Hematopoietic multipotent progenitor cell treated with erythropoietin and hydrocortisone succinate and interleukin-3 and kit ligand, for 17 days (in vitro differentiated cells): ENCODE measurements around the gene MAML2.
"Not testable (repeated sequence)": the region's sequence is repeated elsewhere in the genome, so short reads cannot be mapped to it uniquely, and the experiment has no call there.

ENCODE experiments used
- DNase-seq: peaks from one replicate; pipeline ENCODE4 v3.0.0-alpha.2; 2015; ENCODE audit warnings: low spot score

Gene MAML2

DNA sequence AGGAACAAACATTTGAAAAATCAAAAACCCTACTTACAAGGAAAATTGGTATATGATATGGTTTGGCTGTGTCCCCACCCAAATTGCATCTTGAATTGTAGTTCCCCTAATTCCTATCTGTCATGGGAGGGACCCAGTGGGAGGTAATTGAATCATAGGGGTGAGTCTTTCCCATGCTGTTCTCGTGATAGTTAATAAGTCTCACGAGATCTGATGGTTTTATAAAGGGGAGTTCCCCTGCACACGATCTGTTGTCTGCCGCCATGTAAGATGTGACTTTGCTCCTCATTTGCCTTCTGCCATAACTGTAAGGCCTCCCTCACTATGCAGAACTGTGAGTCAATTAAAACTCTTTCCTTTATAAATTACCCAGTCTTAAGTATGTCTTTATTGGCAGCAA lies 74.5 kb downstream of the MAML2 start:
- DNase-seq, result not testable (repeated sequence)

DNA sequence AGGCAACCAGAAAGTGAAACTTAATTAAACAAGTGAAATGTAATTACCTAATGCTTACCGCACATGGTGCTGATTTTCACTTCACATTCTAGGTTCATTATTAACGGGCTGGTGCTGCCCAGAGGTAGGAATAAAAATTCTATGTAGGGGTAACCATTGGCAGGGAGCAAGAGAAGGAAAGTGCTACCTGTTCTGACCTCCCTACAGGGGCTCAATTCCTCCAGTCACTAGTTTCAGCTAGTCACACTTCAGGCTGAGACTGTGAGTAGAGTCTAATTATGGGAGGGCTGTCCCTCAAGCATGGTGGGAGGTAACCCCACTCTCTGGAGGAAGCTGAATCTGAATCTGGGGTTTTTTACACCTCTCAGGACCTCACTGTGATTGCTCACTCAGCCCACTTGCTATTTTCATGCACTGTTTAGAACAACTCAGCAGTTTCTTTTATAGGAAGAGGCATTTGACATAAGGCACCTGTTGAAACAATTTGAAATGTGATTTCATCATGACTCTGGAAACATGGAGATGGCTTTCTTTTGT lies 75.4 kb downstream of the MAML2 start:
- no peak for DNase-seq

DNA sequence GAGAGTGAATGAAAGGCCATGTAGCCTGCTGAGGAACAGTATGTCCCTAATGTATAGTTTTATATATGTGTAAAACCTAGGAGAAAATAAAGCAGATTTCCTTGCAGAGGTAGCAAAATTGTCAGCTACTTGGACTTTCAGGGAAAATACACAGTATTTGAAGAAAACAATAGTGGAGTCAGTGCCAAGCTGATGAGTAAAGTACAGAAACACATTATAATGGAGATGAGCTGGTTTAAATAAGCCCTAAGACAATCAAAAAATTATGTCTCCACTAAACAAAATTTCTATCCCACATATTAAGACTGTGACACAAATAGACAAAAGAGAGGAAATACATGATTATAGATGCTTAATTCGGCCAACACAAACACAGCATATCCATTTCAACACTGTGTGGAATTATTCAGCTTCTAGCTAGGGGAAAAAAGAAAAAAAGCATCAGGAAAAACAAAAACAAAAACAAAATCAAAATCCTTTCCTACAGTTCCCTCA lies 75.9 kb downstream of the MAML2 start:
- DNase-seq, result no peak

DNA sequence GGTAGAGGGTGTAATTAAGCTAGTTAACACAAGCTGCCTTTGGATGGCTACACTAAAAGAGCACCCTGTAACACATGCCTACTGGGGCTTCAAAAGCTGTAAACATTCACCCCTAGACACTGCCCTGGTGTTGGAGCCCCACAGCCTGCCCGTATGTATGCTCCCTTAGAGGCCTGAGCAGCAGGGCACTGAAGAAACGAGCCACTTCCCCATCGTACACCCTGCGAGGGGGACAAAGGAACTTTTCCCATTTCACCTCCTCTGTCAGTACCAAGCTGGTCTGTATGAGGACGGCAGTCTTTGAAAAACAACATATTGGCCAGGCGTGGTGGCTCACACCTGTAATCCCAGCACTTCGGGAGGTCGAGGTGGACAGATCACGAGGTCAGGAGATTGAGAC lies 77.0 kb downstream of the MAML2 start:
- no peak for DNase-seq

DNA sequence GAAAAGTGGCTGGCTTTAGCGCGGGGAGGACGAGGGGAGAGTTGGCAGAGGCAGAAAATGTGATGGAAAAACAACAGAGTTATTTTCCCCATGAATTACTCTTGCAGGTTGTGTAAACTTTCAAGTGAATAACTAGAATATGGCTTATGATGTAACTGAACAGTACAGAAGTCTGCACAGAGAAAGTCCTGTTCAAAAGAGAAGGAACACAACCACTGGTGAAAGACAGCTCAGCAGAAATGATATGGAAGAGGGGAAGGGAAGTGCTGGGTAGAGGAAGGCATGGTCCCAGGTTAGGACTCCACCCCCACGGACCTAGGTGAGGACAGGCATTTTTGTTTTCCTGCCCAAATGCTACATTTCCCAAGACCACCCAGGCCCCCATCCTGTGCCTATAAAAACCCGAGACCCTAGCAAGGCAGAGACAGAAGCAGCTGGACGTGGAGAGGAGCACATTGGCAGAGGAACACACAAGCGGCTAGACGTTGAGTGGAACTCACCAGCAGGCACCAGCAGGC lies 77.7 kb downstream of the MAML2 start:
- no peak for DNase-seq

DNA sequence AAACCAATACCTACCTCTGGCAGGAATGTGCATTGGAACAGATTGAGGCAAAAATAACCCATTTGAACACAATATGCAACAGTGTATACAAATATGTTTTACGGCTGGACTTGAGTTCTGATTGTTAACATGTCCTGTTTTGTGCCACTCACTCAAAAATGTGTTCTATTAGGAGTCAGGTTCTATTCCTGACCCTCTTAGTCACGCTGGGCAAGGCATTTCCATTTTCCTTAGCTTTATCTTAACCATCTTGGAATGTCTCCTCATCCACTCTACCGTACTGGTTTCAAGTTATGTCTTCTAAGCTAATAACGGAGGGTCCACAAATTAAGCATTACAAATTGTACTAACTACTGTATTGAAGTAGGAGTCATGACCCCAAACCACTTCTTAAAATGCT lies 78.6 kb downstream of the MAML2 start:
- DNase-seq, result no peak

DNA sequence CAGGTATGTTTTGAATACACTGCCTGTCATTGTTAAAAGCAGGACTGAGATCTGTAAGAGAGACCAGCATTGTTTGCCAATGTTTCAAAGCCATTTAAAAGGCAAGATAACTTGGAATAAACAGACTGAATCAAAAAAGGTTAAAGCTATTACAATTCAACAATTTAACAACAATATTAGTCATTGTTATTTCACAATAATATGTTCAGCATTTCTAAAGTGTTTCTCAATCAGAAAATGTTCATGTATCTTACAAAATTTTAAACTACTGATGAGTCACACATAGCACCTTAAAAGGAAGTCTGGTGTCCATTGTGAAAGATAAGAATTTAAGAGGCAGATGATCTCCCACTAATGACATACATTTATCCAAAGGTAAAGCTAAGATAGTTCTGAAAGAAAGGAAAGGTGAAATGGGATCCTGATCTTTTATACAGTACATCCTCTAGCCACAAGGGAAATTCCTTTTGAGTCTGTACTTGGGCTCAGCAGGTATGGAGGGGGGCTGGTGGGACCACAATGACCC lies 79.7 kb downstream of the MAML2 start:
- DNase-seq, result no peak

DNA sequence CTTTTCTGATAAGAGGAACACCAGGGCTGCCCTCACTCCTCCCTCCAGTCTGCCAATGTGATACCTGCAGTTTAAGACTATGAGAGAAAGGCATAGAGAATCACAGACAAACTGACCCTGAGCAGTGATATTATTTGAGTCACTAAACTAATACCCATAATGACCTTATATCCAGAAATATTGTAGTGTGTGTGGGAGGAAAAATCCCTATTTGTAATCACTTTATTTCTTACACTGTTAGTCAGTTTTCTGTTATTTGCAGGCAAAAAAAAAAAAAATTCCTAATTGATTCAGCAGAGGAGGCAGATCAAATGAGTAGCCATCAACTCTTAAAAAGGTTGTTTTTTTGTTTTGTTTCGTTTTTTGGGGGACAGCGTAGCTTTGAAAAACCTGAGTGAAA lies 82.5 kb downstream of the MAML2 start:
- DNase-seq, result no peak

DNA sequence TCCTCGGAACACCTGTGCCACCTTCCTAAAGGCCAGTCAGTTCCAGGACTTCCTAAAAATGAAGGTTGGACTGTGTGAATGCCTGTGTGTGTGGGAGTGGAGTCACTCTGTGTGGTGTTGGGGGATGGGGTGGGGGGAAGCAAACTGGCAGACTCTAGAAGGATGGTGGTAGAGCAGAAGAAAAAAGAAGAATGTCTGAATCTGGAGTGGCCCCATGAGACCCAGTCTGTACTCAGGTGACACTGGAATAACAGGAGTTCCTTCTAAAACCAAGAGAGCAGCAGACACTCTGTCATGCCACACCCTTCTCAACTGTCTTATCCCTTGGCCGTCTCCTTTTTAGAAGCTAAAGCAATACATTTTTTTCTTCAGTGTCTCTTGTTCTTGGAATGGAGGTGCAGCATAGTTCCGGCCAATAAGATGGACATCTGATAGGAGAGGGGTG lies 82.9 kb downstream of the MAML2 start:
- DNase-seq, result no peak

DNA sequence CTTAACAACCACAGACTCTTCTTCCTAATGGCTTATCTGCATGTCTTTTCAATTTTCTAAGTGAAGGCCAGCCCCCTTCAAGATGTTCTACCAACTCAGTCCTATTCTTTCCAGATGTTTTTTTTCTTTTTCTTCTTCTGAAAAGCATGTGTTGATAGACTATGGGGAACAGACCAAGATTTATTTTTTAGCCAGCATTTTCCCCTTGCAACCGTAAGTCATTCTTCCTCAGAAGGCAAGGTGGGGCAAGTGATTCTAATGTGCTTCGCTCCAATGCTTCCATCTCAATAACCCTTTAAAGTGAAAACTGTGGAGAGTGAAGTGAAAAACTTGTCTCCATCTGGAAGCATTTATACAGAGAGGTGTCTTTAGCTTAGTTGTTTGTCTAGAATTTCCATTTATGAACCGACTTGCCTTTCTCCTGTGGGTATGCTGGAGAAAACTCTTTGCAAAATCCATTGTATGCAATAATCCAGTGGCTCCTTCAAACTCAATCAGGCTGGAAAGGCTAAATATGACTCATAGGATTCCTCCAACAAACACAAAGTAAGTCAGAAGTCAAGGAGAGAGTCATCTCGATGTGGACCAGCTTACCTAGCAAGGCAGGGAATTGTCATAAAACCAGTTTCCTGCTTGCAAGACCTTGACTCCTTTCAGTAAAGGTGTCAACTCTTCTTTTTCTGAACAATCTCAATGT lies 83.7 kb downstream of the MAML2 start:
- no peak for DNase-seq

DNA sequence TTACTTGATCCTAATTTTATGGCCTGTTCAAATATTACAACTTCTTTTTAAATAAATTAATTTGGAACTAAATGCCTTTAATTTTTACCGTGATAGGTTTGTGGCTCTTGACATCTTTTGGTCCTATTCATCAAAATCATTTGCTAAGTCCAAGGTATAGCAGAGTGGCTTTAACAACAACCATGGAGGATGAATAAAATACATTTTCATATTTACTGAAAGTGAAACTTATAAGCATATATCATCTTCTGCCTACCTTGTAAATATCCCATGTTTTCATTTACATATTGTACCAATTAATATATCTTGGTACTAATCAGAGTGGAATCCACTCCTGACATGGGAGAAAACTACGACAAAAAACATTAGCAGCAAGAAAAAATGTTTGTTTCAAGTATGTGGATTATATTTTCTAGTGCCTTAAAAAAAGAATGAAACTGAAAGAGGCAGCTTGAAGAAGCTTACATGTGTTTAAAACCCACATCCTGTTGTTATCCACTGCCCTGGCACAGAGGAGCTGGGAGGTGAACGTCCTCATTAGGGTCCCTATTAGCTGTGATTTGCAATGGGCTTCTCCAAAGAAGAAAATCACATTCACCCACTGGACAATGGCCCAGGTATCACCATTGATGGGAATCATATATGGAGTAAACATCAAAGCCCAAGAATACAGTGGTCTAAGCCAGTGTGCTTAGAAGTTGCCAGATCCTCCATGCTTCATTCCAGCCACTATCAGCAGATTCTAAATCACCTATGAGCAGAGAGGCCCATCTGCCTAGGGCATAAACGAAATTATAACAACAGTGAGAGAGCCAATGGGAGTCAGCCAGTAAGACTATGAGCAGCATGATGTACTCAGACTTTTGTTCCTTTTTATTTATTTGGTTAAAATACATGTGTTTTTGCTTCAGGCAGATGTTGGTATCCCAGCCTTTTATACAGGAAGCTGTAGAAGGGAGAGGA lies 84.7 kb downstream of the MAML2 start:
- DNase-seq, result no peak

DNA sequence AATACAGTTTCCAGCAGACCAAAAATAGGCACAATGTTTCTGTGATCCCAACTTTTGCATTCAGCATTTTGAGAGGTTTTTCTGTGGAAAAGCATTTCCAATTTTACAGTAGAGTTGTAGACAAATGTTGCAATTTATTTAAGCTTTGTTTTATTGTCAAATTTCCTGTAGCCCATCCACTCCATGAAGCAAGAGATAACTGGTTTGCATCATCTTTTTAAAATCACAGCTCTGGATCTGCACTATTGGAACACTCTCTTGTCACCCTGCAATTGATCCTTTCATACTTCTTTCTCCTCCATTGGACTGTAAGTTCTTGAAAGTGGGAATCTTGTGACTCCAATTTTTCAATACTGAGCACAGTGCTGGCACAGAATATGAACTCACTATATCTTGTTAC lies 86.0 kb downstream of the MAML2 start:
- DNase-seq, result no peak

DNA sequence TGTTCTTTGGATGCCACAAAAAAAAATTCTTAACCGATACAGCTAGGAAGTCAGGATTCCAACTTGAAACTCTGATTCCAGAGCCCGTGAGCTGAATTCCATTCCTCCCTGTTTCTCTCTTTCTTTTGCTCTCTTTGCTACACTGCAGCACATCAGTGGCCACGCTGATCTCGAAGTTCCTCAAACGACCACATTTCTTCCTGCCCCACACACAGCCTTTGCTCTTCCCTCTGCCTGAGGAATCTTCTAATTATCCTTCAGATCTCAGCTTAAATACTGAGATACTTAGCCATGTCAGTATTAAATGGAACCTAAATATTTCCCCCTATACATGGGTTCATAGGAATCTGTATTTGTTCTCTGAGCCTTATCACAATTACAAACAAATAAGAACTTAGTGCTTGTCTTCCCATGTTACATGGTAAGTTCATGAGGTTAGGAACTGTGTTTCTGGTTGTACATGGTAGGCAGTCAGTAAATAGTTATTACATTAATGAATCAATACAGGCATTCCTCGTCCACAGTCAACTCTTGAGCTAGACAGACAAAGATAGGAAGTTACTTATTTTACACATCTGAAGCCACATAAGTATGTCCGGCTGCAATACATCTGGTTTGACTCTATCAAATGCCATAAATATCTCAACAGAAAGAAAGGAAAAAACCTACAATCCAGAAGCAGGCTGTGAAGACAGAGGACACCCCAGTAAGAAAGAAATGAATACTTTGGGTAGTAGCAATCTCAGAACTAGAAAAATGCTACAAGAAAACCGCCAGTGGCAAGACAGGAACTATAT lies 86.6 kb downstream of the MAML2 start:
- no peak for DNase-seq

DNA sequence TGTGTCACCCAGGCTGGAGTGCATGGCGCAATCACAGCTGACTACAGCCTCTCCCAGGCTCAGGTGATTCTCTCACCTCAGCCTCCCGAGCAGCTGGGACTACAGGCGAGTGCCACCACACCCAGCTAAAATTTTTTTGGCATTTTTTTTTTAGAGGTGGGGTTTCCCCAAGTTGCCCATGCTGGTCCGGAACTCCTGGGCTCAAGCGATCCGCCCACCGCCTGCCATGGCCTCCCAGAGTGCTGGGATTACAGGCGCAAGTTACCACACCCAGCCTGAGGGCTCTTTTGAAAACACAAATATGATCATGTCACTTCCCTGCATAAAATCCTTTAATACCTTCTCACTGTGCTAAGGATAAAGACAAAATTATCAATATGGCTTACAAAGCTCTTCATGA lies 88.1 kb downstream of the MAML2 start:
- DNase-seq, result no peak

DNA sequence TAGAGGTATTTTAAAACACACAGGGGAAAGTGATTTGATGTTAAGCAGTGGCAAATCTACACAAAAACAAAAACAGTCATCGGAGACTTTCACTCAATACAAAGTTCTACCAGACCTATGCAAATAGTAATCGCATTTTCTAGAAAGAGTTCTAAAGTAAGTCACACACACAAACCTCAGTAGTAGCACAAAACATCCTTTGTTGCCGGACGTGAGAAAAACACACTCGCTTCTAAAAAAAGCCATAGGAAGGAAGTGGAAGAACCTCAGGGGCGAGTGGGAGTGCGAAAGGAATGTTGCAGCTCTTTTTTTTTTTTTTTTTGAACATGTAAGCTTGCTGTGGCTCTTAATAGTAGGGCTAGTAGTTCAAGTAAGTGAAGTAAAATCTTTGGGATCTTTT lies 88.9 kb downstream of the MAML2 start:
- DNase-seq, result no peak

DNA sequence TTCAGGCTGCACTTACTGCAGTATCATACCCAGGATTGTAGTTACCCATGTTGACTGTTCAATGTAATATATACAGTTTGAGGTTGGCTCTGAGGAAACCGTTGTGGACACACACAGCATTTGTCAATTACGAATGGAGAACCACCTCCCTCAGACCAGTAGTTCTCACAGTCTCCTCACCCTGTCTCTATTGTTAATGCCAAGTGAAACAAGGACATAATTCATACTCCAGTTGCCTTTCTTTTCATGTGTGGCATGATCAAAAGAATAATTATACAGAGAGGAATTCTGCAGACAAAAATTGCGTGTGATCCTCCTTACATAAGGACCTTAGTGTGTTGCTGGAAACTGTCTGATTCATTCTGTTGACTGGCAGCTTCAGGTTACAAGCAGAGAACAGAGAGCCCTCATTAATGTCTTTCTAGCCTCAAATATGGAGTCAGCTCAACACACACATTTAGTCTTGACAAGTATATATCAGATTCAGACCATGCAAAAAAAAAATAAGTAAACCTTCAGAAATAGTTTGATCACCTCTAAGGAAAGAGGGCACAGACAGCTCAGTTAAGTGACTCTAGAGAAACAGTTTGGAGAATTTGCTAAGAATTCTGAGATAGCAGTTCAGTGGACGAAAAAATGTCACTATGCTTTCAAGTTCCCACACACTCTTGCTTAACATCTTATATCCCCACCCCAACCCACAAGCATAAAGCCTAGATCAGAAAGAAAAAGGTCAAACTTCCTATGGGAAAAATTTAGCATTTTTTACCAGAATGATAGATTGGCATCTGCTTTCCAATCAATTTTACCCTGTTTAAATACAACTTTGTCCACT lies 96.1 kb downstream of the MAML2 start:
- DNase-seq, result no peak

DNA sequence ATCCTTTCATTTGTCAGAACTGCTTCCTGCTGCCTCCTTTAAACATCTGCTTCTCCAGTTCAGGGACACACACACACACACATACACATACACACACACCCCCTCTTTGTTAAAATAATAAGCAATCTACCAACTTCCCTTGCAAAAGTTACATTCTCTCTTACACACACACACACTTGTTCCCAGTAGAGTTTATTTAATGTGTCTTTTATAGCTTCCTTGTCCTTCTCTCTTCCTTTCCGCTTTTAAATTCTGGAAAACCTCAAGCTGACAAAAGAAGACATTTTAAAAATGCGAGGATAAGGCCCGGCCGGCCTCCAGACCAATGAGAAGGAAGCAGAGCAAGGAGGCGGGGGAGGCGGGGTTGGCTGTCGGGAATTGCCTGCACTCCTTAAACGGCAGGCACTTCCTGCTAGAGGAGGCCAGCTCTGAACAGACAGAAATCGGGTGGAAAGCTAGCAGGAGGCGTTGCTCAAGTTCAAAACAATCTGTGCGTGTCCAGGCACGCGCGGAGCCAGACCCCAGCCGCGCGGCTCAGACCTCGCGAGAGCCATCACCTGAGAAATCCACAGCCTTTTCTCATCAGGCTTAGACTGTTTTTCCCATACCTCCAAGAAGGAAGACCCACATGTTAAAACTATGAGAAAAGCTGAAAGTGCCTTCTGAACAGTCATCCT lies 99.9 kb downstream of the MAML2 start:
- DNase-seq, result no peak

DNA sequence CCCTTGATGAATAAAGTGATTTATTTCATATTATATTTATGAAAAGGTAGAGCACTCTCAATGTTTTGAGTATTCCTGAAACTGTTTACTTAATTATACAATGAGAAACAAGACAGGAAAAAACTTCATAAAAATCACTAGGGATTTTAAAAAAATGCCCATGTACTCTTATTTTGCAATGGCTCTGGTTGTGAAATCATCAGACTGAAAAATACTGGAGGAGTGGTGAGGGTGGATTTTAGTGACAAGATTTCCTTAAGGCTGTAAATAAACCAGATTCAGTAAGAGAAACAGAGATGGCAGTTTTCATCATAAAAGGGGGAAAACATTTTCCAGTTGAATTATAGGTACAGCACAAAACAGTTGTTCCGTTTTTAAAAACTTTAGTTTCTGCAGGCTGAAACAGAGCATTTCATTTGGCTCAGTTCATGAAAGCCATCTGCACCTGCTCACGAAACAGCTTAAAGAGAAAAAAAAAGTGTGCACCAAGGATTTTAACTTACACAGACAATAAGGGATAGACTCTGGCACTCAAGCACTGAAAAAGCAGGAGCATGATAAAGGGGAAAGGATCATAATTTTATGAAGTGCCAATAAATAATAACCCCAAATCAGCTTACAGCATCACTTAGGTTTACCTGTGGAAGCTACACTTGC lies 100.7 kb downstream of the MAML2 start:
- no peak for DNase-seq

DNA sequence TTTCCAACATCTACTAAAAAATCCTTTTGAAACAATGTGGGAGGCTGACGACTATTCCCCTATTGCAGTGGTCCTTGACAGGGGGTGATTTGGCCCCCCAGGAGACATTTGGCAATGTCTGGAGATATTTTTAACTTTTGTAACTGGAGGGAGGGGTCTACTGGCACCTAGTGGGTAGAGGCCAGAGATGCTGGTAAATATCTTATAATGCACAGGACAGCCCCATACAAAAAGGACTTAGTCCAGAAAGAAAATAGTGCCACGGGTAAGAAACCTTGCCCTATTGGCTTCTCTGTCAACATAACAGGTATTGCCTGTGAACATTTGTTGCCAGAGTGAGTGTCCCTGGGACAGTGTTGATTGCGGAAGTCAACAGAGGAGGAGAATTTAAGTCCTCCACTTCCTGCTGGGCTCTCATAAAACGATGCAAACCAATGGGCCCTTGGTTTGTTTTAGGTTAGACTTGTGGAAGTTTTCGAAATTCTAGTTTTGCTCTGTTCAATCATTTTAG lies 101.6 kb downstream of the MAML2 start:
- DNase-seq, result no peak
